Measurements from ENCODE around the gene AMBN.
"Not testable (repeated sequence)": the region's sequence is repeated elsewhere in the genome, so short reads cannot be mapped to it uniquely, and the experiment has no call there.

AMBN gene

DNA sequence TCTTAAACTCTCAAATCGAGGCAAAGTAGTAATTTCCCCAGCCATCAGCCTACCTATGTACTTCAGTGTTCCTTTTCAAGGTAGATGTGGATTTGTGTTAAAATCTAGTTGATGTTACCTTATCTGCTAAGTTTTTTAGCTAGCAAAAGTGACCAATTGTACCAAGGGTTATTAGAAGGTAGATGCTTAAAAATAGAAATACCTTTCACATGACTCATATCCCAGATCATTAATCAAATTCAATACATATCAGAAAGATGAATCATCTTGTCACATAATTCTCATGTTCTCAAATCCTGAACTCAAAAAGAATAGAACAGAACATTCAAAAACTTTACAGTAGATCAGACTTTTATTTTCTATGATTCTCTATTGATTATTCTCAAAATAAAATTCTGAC is 40.0 kb downstream of the AMBN start:
- no peaks in the 10 kb centered on the region for H3K36me3 ChIP-seq (ENCODE audit: insufficient read depth, low read length)
- no peak overlapping the region for H3K9ac ChIP-seq (ENCODE audit: insufficient read length)
- TF ChIP-seq EZH2 (IDR thresholded peaks at IDR 0.05), result no peak
- TF ChIP-seq POLR2AphosphoS5 (IDR thresholded peaks at IDR 0.05; ENCODE audit: borderline replicate concordance, low read depth, low read length), result no peak
- TF ChIP-seq FOXP2 (optimal IDR thresholded peaks at IDR 0.05; ENCODE audit: control extremely low read depth, extremely low read length, insufficient read depth), result no peak
- no peak overlapping the region for H3K4me3 ChIP-seq
- DNase-seq (ENCODE audit: low read depth, low spot score), result no peak
- no peaks in the 10 kb centered on the region for H3K9me3 ChIP-seq (ENCODE audit: low read depth, low read length)
- H3K27ac ChIP-seq, result no peak overlapping the region

DNA sequence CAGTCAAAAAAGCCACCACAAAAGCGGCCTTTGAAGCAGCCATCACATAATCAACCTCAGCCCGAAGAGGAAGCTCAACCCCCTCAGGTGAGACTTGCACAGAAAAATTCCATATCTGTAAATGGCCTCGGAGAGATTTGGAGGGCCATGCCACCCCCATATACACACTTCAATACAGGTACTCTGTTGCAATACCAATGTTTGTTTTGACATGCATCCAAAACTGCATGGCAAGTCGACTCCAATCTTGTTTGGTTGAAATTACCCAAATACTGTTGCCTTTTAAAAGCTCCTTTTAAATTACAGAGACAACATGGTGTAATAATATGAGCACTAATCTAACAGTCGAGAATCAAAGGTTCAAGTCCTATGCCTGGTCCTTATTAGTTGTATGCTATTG is 42.4 kb downstream of the AMBN start:
- H3K4me3 ChIP-seq, result no peak overlapping the region
- no peak for DNase-seq (ENCODE audit: low read depth, low spot score)
- TF ChIP-seq POLR2AphosphoS5 (IDR thresholded peaks at IDR 0.05; ENCODE audit: borderline replicate concordance, low read depth, low read length), result no peak
- TF ChIP-seq EZH2 (IDR thresholded peaks at IDR 0.05), result no peak
- no peak for TF ChIP-seq FOXP2 (optimal IDR thresholded peaks at IDR 0.05; ENCODE audit: control extremely low read depth, extremely low read length, insufficient read depth)
- H3K36me3 ChIP-seq (ENCODE audit: insufficient read depth, low read length), result no peaks in the 10 kb centered on the region
- no peak overlapping the region for H3K27ac ChIP-seq
- H3K9ac ChIP-seq (ENCODE audit: insufficient read length), result no peak overlapping the region
- no peaks in the 10 kb centered on the region for H3K9me3 ChIP-seq (ENCODE audit: low read depth, low read length)

DNA sequence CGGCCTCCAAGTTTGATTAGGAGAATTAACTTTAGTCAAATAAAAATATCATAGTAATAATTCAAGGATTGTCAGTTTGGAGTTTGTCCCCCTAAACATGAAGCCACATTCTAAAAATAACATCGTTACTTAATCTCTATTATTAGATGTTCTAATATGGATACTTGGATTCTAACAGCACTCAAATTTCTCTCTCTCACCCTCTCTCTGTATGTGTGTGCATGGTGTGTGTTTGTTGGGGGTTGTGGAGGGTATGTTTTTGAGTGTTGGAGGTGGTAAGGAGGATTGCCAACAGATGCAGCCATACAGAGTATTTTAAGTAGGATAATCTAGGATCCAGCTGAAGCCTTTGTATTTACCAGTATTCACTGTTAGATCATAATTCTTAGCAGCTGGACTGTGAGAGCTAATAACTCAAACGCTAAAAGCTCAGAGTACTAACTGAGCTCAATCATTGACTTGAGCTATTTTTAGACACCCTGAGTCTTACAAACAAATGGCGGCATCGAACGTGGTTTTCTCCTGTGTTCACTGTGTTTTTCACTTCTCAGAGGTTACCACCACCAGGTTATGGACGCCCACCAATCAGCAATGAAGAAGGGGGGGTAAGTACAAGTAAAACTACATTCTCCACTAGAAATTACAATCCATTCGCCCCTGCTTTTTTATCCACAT is 45.3 kb downstream of the AMBN start:
- H3K36me3 ChIP-seq (ENCODE audit: insufficient read depth, low read length), result no peaks in the 10 kb centered on the region

DNA sequence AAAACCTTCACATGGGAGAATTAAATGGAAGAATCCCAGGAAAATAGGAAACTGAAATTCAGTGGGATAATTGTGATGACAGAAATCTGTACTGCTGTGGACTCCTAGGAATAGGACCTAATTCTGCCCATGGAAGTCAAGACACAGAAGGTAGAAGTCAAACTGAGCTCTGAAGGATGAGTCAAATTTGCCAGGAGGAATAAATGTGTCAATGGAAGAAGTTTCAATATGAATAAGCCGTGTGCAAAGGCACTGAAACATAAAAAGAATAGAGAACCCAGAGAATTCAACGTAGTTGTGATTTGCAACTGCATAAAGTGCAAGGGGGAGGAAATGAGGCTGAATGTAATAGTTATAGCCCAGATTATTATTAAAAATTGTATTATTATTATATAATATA is 48.1 kb downstream of the AMBN start:
- DNase-seq (ENCODE audit: low read depth, low spot score), result no peak
- Histone ChIP-seq H3K9ac (ENCODE audit: insufficient read length) (no peak overlapping the region), H3K27ac (no peak overlapping the region), H3K36me3 (ENCODE audit: insufficient read depth, low read length) (no peaks in the 10 kb centered on the region), H3K9me3 (ENCODE audit: low read depth, low read length) (no peaks in the 10 kb centered on the region), H3K4me3 (no peak overlapping the region)
- TF ChIP-seq FOXP2 (optimal IDR thresholded peaks at IDR 0.05; ENCODE audit: control extremely low read depth, extremely low read length, insufficient read depth) (no peak), POLR2AphosphoS5 (IDR thresholded peaks at IDR 0.05; ENCODE audit: borderline replicate concordance, low read depth, low read length) (no peak), EZH2 (IDR thresholded peaks at IDR 0.05) (no peak)

More for the DNA sequence above, 45.3 kb downstream of the AMBN start:
- Histone ChIP-seq H3K4me3 (no peak overlapping the region), H3K9me3 (ENCODE audit: low read depth, low read length) (no peaks in the 10 kb centered on the region), H3K9ac (ENCODE audit: insufficient read length) (no peak overlapping the region), H3K27ac (no peak overlapping the region; the same call in 1 of the 2 replicates)
- DNase-seq (ENCODE audit: low read depth, low spot score), result no peak
- TF ChIP-seq EZH2 (IDR thresholded peaks at IDR 0.05) (no peak), FOXP2 (optimal IDR thresholded peaks at IDR 0.05; ENCODE audit: control extremely low read depth, extremely low read length, insufficient read depth) (no peak), POLR2AphosphoS5 (IDR thresholded peaks at IDR 0.05; ENCODE audit: borderline replicate concordance, low read depth, low read length) (no peak)

DNA sequence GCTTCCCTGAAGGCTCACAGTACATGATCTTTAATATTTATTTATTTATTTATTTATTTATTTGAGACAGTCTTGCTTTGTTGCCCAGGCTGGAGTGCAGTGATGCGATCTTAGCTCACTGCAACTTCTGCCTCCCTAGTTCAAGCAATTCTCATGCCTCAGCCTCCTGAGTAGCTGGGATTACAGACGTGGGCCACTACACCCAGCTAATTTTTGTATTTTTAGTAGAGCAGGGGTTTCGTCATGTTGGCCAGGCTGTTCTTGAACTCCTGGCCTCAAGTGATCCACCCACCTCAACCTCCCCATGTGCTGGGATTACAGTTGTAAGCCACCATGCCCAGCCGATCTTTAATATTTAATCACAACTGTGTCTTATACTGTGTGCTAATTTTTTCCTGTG is 58.7 kb downstream of the AMBN start:
- H3K27ac ChIP-seq; H3K36me3 ChIP-seq (ENCODE audit: insufficient read depth, low read length); DNase-seq (ENCODE audit: low read depth, low spot score); H3K9me3 ChIP-seq (ENCODE audit: low read depth, low read length); H3K9ac ChIP-seq (ENCODE audit: insufficient read length); H3K4me3 ChIP-seq: not testable (repeated sequence)

DNA sequence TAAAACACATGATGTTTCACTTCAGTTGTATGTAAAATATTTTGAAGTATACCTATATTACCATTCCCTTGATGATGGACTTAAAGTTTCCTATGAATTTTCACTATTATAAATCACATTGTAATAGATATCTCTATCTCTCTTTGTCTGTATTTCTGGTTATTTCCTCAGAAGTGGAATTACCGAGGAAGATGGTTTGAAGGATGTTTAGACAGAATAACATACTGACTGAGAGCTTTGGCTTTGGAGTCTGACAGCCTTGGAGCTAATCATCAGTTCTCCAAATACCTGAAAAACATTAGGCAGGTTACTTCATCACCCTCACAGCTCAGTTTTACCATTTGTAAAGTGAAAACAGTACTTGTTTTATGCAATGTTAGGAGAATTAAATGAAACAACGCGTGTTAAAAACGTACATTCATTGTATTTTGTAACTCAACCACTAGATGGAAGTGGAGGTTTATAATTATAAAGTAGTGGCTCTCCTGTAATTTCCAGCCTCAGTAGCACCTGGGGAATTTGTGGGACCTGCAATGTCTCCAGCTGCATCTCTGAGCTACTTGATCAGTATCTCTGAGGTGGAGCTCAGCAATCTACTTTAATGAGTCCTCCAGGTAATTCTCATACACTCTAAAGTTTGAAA is 59.9 kb downstream of the AMBN start:
- DNase-seq (ENCODE audit: low read depth, low spot score), result peak; percentile 50
- Histone ChIP-seq H3K9me3 (ENCODE audit: low read depth, low read length) (no peaks in the 10 kb centered on the region), H3K27ac (no peak overlapping the region), H3K4me3 (no peak overlapping the region), H3K9ac (ENCODE audit: insufficient read length) (no peak overlapping the region), H3K36me3 (ENCODE audit: insufficient read depth, low read length) (no peaks in the 10 kb centered on the region)
- no peak for TF ChIP-seq EZH2 (IDR thresholded peaks at IDR 0.05)
- no peak for TF ChIP-seq FOXP2 (optimal IDR thresholded peaks at IDR 0.05; ENCODE audit: control extremely low read depth, extremely low read length, insufficient read depth)
- no peak for TF ChIP-seq POLR2AphosphoS5 (IDR thresholded peaks at IDR 0.05; ENCODE audit: borderline replicate concordance, low read depth, low read length)

DNA sequence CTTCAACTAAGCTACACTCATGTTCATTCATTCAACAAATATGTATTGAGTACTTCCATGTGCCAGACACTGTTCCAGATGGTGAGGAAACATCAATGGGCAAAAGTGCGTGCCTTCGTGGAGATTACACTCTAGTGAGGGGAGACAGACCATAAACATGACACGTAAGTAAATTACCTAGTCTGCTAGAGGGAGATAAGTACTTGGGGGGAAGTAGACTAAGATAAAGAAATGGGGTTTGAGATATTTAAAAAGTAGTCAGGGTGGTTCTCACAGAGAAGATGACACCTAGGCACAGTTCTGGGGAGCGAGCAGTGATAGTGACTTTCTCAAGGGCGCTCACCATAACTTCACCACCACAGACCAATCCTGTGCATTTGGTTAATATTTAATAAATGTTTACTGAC is 62.6 kb downstream of the AMBN start:
- no peak overlapping the region for H3K9ac ChIP-seq (ENCODE audit: insufficient read length)
- H3K36me3 ChIP-seq (ENCODE audit: insufficient read depth, low read length), result no peaks in the 10 kb centered on the region
- H3K27ac ChIP-seq, result no peak overlapping the region
- H3K9me3 ChIP-seq (ENCODE audit: low read depth, low read length), result no peaks in the 10 kb centered on the region
- no peak for TF ChIP-seq FOXP2 (optimal IDR thresholded peaks at IDR 0.05; ENCODE audit: control extremely low read depth, extremely low read length, insufficient read depth)
- TF ChIP-seq POLR2AphosphoS5 (IDR thresholded peaks at IDR 0.05; ENCODE audit: borderline replicate concordance, low read depth, low read length), result no peak
- TF ChIP-seq EZH2 (IDR thresholded peaks at IDR 0.05), result no peak
- DNase-seq (ENCODE audit: low read depth, low spot score), result no peak
- H3K4me3 ChIP-seq, result no peak overlapping the region
